ENCODE measurements around the gene GABRA5. TPM values are rescaled to one million over a fixed set of nuclear protein-coding genes. Genes with fewer than 3 reads are reported as not detected.

The GABRA5 gene
- total and polyA plus RNA-seq, 2 donors (not counting 1 experiment from before 2014, with no cell fraction given) = not detected

GRCh38 chr15:26879706-26880105 lies 12.8 kb downstream of the GABRA5 start:
- Histone ChIP-seq H3K9me3 (ENCODE audit: control extremely low read depth in 1 of 3, control insufficient read depth in 2 of 3, insufficient read depth in 1 of 3, low read length in 2 of 3) (peaks cover 0 to 6% (median 0%) of the 10 kb centered on the region in 3 donors), H3K27ac (ENCODE audit: low read length in 2 of 2) (no peak overlapping the region), H3K27me3 (replicated peaks in 1 of 4; ENCODE audit: control extremely low read depth in 1 of 4, control insufficient read depth in 3 of 4, insufficient read depth in 4 of 4, low read length in 3 of 4) (peaks cover 0 to 2% (median 0%) of the 10 kb centered on the region in 4 experiments), H3K4me2 (replicated peaks; ENCODE audit: low read depth, low read length, poor library complexity, severe bottlenecking) (no peak overlapping the region), H4K20me1 (ENCODE audit: control insufficient read depth, insufficient read depth, low read length, poor library complexity, severe bottlenecking) (no peaks in the 10 kb centered on the region), H3K79me2 (ENCODE audit: control insufficient read depth, insufficient read depth, low read length) (no peaks in the 10 kb centered on the region), H3K4me1 (ENCODE audit: control insufficient read depth in 2 of 2, insufficient read depth in 2 of 2, low read length in 2 of 2) (no peaks in the 10 kb centered on the region), H3K9ac (ENCODE audit: low read length) (no peak overlapping the region), H3K36me3 (replicated peaks in 1 of 2; ENCODE audit: control extremely low read depth in 1 of 2, control insufficient read depth in 1 of 2, extremely low read depth in 1 of 2, insufficient read depth in 2 of 2, low read length in 1 of 2) (no peaks in the 10 kb centered on the region), H3K4me3 (ENCODE audit: control extremely low read depth in 1 of 5, extremely low read depth in 1 of 5, insufficient read depth in 1 of 5, low read depth in 2 of 5, low read length in 4 of 5) (no peak overlapping the region), H2AFZ (ENCODE audit: insufficient read depth, low read depth, low read length, poor library complexity, severe bottlenecking) (no peak overlapping the region)
- DNase-seq = no peak
- CTCF ChIA-PET = interaction anchor here (3.7 kb wide), 1 partner anchor 10 kb away, joined by 11 read pairs; no protein-coding TSS in a partner anchor
- no peak overlapping the region for H3K4me3 Mint-ChIP-seq
- ATAC-seq (ENCODE audit: low read depth) = no peak
- no peaks in the 10 kb centered on the region for H3K9me3 Mint-ChIP-seq (ENCODE audit: insufficient read depth)
- H3K27ac Mint-ChIP-seq = no peak overlapping the region
- no peak for TF ChIP-seq EZH2 (IDR thresholded peaks at IDR 0.05; ENCODE audit: borderline replicate concordance, insufficient read depth, low read depth, low read length, poor library complexity, severe bottlenecking)
- TF ChIP-seq CTCF (IDR thresholded peaks at IDR 0.05) = no peak
- 76% methylated on average over 2 of the region's 2 CpGs for WGBS (ENCODE audit: insufficient coverage)
- POLR2A ChIA-PET = no interaction called here
- intact Hi-C loops (cut with micrococcal nuclease) = no loop called here
- H3K27me3 Mint-ChIP-seq = no peaks in the 10 kb centered on the region
- H3K4me1 Mint-ChIP-seq = no peaks in the 10 kb centered on the region

DNA sequence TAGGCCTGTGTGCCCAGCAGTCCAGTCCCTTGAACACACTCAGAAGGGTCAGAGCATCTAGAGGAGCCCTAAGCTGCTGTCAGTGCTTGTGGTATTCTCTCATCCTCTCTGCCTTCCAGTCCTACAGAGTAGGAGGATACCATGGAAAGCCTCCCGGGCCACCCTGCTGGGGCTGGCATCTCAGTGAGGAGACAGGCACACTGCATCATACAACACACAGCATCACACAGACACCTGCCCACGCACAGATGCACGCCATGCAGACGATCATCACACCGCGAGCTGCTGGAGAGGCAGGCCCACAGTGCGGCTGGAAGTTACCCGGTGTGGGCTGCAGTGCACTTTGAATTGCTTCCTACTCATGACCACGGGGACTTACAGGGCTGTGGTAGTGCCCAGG lies 15.2 kb downstream of the GABRA5 start:
- Mint-ChIP-seq H3K27me3 (no peaks in the 10 kb centered on the region), H3K4me1 (no peaks in the 10 kb centered on the region), H3K9me3 (ENCODE audit: insufficient read depth) (no peaks in the 10 kb centered on the region), H3K4me3 (no peak overlapping the region), H3K27ac (no peak overlapping the region)
- CTCF ChIA-PET = interaction anchor here (3.7 kb wide), 1 partner anchor 7 kb away, joined by 11 read pairs; no protein-coding TSS in a partner anchor
- H2AFZ ChIP-seq (ENCODE audit: insufficient read depth, low read depth, low read length, poor library complexity, severe bottlenecking) = no peak overlapping the region
- no peaks in the 10 kb centered on the region for H3K27me3 ChIP-seq (replicated peaks in 1 of 4; ENCODE audit: control extremely low read depth in 1 of 4, control insufficient read depth in 3 of 4, insufficient read depth in 4 of 4, low read length in 3 of 4)
- intact Hi-C loops (cut with micrococcal nuclease) = no loop called here
- H4K20me1 ChIP-seq (ENCODE audit: control insufficient read depth, insufficient read depth, low read length, poor library complexity, severe bottlenecking) = no peaks in the 10 kb centered on the region
- H3K9ac ChIP-seq (ENCODE audit: low read length) = no peak overlapping the region
- DNase-seq (no peak), ATAC-seq (ENCODE audit: low read depth) (no peak)
- H3K4me2 ChIP-seq (replicated peaks; ENCODE audit: low read depth, low read length, poor library complexity, severe bottlenecking) = no peak overlapping the region
- peaks cover 0 to 2% (median 0%) of the 10 kb centered on the region in 3 donors for H3K9me3 ChIP-seq (ENCODE audit: control extremely low read depth in 1 of 3, control insufficient read depth in 2 of 3, insufficient read depth in 1 of 3, low read length in 2 of 3)
- H3K79me2 ChIP-seq (ENCODE audit: control insufficient read depth, insufficient read depth, low read length) = no peaks in the 10 kb centered on the region
- no peak overlapping the region for H3K27ac ChIP-seq (ENCODE audit: low read length in 2 of 2)
- H3K36me3 ChIP-seq (replicated peaks in 1 of 2; ENCODE audit: control extremely low read depth in 1 of 2, control insufficient read depth in 1 of 2, extremely low read depth in 1 of 2, insufficient read depth in 2 of 2, low read length in 1 of 2) = no peaks in the 10 kb centered on the region
- TF ChIP-seq EZH2 (IDR thresholded peaks at IDR 0.05; ENCODE audit: borderline replicate concordance, insufficient read depth, low read depth, low read length, poor library complexity, severe bottlenecking) (no peak), CTCF (IDR thresholded peaks at IDR 0.05) (no peak)
- 78% methylated on average over 9 of the region's 9 CpGs for WGBS (ENCODE audit: insufficient coverage)
- H3K4me1 ChIP-seq (ENCODE audit: control insufficient read depth in 2 of 2, insufficient read depth in 2 of 2, low read length in 2 of 2) = no peaks in the 10 kb centered on the region
- POLR2A ChIA-PET = no interaction called here
- H3K4me3 ChIP-seq (ENCODE audit: control extremely low read depth in 1 of 5, extremely low read depth in 1 of 5, insufficient read depth in 1 of 5, low read depth in 2 of 5, low read length in 4 of 5) = no peak overlapping the region

All from B cell (primary cell).